Activated naive CD4-positive, alpha-beta T cell treated with anti-CD3 and anti-CD28 coated beads, Interleukin-2, amount 10 ng/mL, durations not matched to agents 7 days and 5 days (primary cell): Measurements from ENCODE around the gene HTT.

Experiments used
- CTCF ChIA-PET: fragments of 350-600 bp; sonication (Branson Sonifier 250); formaldehyde crosslinking; loops from one replicate; lab custom pipeline; 2021; ENCODE audit warnings: antibody characterized with exemption; lab: Charles Lee
- DNase-seq: peaks from one replicate; pipeline ENCODE4 v3.0.0-alpha.2; 2020
- H3K27ac Mint-ChIP-seq: one replicate; pipeline ENCODE4 v1.8.0; 2021; ENCODE audit warnings: mild to moderate bottlenecking, moderate library complexity, mixed read lengths
- H3K27me3 Mint-ChIP-seq: one replicate; pipeline ENCODE4 v1.8.0; 2021; ENCODE audit warnings: mild to moderate bottlenecking, mixed read lengths
- H3K36me3 Mint-ChIP-seq: one replicate; pipeline ENCODE4 v1.8.0; 2021; ENCODE audit warnings: mixed read lengths
- H3K4me1 Mint-ChIP-seq: one replicate; pipeline ENCODE4 v1.8.0; 2021; ENCODE audit warnings: mixed read lengths
- H3K4me3 Mint-ChIP-seq: one replicate; pipeline ENCODE4 v1.8.0; 2021; ENCODE audit warnings: mild to moderate bottlenecking, moderate library complexity, mixed read lengths
- H3K9me3 Mint-ChIP-seq: one replicate; pipeline ENCODE4 v1.8.0; 2021; ENCODE audit warnings: mixed read lengths

HTT gene

DNA sequence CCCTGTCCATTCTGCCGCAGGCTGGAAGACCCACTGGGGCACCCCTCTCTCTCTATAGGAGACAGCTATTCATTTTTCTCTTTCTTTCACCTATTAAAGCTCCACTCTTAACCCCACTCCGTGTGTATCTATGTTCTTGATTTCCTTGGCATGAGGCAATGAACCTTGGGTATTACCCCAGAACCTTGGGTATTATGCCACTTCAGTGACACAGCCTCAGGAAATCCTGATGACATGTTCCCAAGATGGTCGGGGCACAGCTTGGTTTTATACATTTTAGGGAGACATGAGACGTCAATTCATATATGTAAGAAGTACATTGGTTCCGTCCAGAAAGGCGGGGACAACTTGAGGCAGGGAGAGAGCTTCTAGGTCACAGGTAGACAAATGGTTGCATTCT is 13.5 kb upstream of the HTT start:
- CTCF ChIA-PET, result interaction anchor here (0.6 kb wide), 1 partner anchor 22 kb away, joined by 3 read pairs; no protein-coding TSS in a partner anchor
- DNase-seq, result no peak
- Mint-ChIP-seq H3K36me3 (peaks cover 1% of the 10 kb centered on the region), H3K4me1 (no peaks in the 10 kb centered on the region), H3K27me3 (peaks cover 20% of the 10 kb centered on the region), H3K9me3 (peaks cover 9% of the 10 kb centered on the region), H3K27ac (no peak overlapping the region), H3K4me3 (no peak overlapping the region)

DNA sequence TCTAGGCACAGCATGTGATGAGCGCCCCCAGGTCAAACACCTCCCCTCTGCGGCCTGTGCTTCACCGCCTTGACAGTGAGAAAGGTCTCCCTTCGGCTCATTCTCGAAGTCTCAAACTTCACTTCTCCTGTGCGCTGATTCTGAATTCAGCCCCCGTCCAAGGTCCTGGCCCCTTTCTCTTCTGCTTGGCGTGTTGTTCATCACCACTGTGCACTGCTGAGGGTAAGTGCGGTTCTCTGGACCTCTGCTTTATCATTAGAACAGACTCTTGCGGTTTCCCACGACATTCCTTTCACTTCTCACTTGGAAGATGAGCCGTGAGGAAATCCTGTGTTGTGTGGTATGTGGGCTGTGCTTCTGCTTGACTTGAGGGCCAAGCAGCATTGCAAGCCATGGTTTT is 12.0 kb upstream of the HTT start:
- no peaks in the 10 kb centered on the region for H3K36me3 Mint-ChIP-seq
- CTCF ChIA-PET, result interaction anchor here (0.6 kb wide), 1 partner anchor 111 kb away, joined by 3 read pairs; no protein-coding TSS in a partner anchor
- no peak overlapping the region for H3K4me3 Mint-ChIP-seq
- H3K4me1 Mint-ChIP-seq, result no peaks in the 10 kb centered on the region
- H3K27me3 Mint-ChIP-seq, result peaks cover 24% of the 10 kb centered on the region
- no peak for DNase-seq
- no peak overlapping the region for H3K27ac Mint-ChIP-seq
- no peaks in the 10 kb centered on the region for H3K9me3 Mint-ChIP-seq

GRCh38 chr4:3065551-3065950 is 8.9 kb upstream of the HTT start:
- Mint-ChIP-seq H3K36me3 (no peaks in the 10 kb centered on the region), H3K9me3 (no peaks in the 10 kb centered on the region), H3K27ac (no peak overlapping the region), H3K27me3 (peaks cover 33% of the 10 kb centered on the region), H3K4me3 (no peak overlapping the region), H3K4me1 (no peaks in the 10 kb centered on the region)
- CTCF ChIA-PET, result interaction anchor here (0.8 kb wide), 1 partner anchor 87 kb away, joined by 3 read pairs; no protein-coding TSS in a partner anchor
- DNase-seq, result no peak

DNA sequence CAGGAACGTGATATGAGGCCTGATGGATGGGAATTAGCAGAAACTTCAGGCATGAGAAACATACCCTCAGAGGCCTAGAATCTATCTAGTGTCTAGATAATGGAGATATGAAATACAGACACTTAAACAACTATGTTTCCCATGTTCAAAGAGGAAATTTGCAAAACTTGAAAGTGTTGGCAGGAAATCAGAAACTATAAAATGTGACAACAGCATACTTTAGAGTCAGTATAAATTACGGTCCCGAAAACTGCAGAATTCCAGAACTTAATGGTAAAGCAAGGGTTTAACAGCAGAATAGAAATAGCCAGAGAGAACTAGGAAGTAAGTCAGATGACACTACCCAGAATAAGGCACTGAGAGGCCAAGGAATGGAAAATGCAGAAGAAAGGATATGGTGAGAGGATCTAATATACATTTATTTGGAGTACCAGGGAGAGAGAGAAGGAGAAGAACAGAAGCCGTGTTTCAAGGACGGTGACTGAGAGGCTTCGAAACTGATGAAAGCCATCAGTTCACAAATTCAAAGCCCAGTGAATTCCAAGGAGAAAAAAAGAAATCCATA is 7.6 kb upstream of the HTT start:
- Mint-ChIP-seq H3K36me3 (no peaks in the 10 kb centered on the region), H3K27me3 (peaks cover 27% of the 10 kb centered on the region), H3K4me1 (no peaks in the 10 kb centered on the region), H3K27ac (no peak overlapping the region), H3K9me3 (no peaks in the 10 kb centered on the region), H3K4me3 (no peak overlapping the region)
- DNase-seq, result no peak
- CTCF ChIA-PET, result no interaction called here

DNA sequence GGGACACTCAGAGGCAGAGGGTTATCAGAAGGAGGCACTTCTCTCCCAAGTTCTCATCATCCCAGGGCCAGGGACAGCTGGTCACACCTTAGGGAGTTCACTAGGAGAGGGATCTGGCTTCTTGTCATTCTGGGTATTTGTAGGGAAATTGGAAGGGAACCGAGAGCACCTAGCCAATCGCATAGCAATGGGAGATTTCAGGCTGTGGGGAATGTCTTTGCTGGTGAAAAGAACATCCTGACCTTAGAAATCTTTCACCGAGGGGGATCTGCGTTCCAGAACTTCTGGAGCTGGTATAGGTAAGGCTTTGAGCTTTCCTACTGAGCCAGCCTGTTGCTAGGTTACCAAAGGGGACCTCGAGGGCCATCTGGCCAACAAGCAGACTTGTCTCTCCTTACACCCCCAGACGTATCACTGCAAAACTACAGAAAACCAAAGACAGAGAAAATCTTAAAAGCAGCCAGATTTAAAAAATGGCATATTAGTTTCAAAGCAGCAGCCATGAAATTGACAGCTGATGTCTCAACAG is 6.9 kb upstream of the HTT start:
- Mint-ChIP-seq H3K9me3 (no peaks in the 10 kb centered on the region), H3K4me1 (peaks cover 3% of the 10 kb centered on the region), H3K27me3 (peaks cover 23% of the 10 kb centered on the region), H3K27ac (no peak overlapping the region), H3K4me3 (no peak overlapping the region), H3K36me3 (no peaks in the 10 kb centered on the region)
- CTCF ChIA-PET, result interaction anchor here (0.6 kb wide), 1 partner anchor 18 kb away, joined by 3 read pairs; no protein-coding TSS in a partner anchor
- DNase-seq, result no peak

DNA sequence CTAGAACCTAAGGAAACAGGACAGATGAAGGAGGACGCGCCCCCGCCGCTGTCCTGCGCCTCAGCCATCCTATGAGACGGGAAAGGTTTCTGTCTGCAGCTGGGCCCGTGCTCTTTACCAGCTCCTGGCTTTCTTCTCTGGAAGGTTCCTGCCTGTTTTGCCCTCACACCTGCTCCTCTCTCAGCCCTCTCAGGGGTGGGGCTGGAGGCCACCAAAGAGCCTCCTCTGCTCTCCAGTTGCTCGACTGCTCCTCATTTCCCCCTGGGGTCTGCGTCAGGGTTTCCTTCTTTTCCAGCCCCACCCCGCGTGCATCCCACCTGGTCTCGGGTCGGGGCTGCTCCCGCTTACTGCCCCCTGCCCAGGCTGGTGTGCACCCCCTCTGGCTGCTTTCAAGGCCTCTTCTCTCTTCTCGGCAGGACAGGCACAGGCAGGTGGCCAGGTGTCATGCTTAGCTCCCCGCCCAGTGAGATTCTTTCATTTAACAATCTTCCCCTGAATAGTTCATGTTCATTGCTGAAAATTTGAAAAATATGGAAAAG is 4.8 kb upstream of the HTT start:
- Mint-ChIP-seq H3K36me3 (no peaks in the 10 kb centered on the region), H3K27me3 (peaks cover 18% of the 10 kb centered on the region), H3K27ac (no peak overlapping the region), H3K4me1 (peaks cover 3% of the 10 kb centered on the region), H3K4me3 (no peak overlapping the region), H3K9me3 (no peaks in the 10 kb centered on the region)
- DNase-seq, result no peak
- CTCF ChIA-PET, result no interaction called here

DNA sequence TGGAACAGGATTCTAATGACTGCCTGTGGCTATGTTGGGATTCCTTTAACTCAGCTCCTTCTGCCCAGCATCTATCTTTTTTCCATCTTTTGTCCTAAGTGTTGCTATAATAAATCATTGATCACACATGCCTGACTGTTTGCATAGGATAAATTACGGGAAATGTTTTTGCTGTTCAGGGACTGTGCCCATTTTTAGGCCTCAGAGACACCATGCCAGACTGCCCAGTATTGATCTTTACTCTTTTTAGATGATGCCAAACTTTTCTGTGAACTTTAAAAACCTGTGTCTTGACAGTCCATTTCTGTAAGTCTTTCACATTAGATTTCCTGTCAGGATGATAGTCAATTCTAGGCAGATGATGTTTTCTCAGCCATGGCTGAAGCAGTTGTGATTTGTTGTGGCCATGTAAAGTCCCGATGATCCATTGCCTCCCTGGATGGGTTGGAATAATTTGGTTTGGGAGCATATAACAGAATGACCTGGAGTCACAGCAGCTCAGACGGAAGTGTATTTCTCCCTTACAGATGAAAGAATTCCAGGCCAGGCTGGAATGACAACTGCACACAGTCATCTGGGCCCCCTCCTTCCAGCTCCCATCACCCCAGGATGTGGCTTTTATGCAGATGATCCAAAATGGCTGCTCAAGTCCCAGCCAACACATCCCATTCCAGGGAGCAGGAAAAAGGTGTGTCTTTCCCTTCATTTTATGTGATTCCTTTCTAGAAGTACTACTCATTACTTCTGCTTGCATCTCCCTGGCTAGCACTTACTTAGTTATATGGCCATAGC is 3.6 kb upstream of the HTT start:
- H3K4me1 Mint-ChIP-seq, result peaks cover 10% of the 10 kb centered on the region
- DNase-seq, result no peak
- no peaks in the 10 kb centered on the region for H3K9me3 Mint-ChIP-seq
- CTCF ChIA-PET, result no interaction called here
- H3K4me3 Mint-ChIP-seq, result no peak overlapping the region
- no peak overlapping the region for H3K27ac Mint-ChIP-seq
- peaks cover 17% of the 10 kb centered on the region for H3K27me3 Mint-ChIP-seq
- no peaks in the 10 kb centered on the region for H3K36me3 Mint-ChIP-seq

- H3K27me3 Mint-ChIP-seq, result peaks cover 13% of the 10 kb centered on the region
- no peaks in the 10 kb centered on the region for H3K9me3 Mint-ChIP-seq
- no peak for DNase-seq
- H3K4me1 Mint-ChIP-seq, result peaks cover 19% of the 10 kb centered on the region
- CTCF ChIA-PET, result no interaction called here
- H3K4me3 Mint-ChIP-seq, result no peak overlapping the region
- no peaks in the 10 kb centered on the region for H3K36me3 Mint-ChIP-seq
- H3K27ac Mint-ChIP-seq, result no peak overlapping the region
Observed at GRCh38 chr4:3071811-3072210, 2.7 kb upstream of the HTT start.

GRCh38 chr4:3073158-3074077 is 1.1 kb upstream of the HTT start:
- peak; percentile 25 for DNase-seq
- Mint-ChIP-seq H3K36me3 (peaks cover 1% of the 10 kb centered on the region), H3K4me3 (peak overlapping the region; percentile 12), H3K27ac (no peak overlapping the region), H3K9me3 (no peaks in the 10 kb centered on the region), H3K4me1 (peaks cover 28% of the 10 kb centered on the region), H3K27me3 (peaks cover 9% of the 10 kb centered on the region)
- CTCF ChIA-PET, result no interaction called here

- peaks cover 33% of the 10 kb centered on the region for H3K4me1 Mint-ChIP-seq
- peak overlapping the region; percentile 94 for H3K27ac Mint-ChIP-seq
- peaks cover 4% of the 10 kb centered on the region for H3K27me3 Mint-ChIP-seq
- no peaks in the 10 kb centered on the region for H3K9me3 Mint-ChIP-seq
- H3K4me3 Mint-ChIP-seq, result peak overlapping the region; percentile 84
- CTCF ChIA-PET, result no interaction called here
- peak; percentile 73 for DNase-seq
- H3K36me3 Mint-ChIP-seq, result peaks cover 1% of the 10 kb centered on the region
Observed at GRCh38 chr4:3074846-3075651, 568 bp downstream of the HTT start.

- DNase-seq, result no peak
- peak overlapping the region; percentile 84 for H3K4me3 Mint-ChIP-seq
- peaks cover 3% of the 10 kb centered on the region for H3K27me3 Mint-ChIP-seq
- H3K9me3 Mint-ChIP-seq, result no peaks in the 10 kb centered on the region
- CTCF ChIA-PET, result no interaction called here
- H3K4me1 Mint-ChIP-seq, result peaks cover 35% of the 10 kb centered on the region
- peaks cover 4% of the 10 kb centered on the region for H3K36me3 Mint-ChIP-seq
- H3K27ac Mint-ChIP-seq, result peak overlapping the region; percentile 94
Observed at GRCh38 chr4:3075652-3075981, 1.1 kb downstream of the HTT start.

- DNase-seq, result no peak
- Mint-ChIP-seq H3K4me3 (no peak overlapping the region), H3K4me1 (peaks cover 47% of the 10 kb centered on the region), H3K27me3 (peaks cover 3% of the 10 kb centered on the region), H3K27ac (peak overlapping the region; percentile 39), H3K9me3 (no peaks in the 10 kb centered on the region), H3K36me3 (peaks cover 14% of the 10 kb centered on the region)
- CTCF ChIA-PET, result no interaction called here
Observed at GRCh38 chr4:3077796-3078195, 3.3 kb downstream of the HTT start.

DNA sequence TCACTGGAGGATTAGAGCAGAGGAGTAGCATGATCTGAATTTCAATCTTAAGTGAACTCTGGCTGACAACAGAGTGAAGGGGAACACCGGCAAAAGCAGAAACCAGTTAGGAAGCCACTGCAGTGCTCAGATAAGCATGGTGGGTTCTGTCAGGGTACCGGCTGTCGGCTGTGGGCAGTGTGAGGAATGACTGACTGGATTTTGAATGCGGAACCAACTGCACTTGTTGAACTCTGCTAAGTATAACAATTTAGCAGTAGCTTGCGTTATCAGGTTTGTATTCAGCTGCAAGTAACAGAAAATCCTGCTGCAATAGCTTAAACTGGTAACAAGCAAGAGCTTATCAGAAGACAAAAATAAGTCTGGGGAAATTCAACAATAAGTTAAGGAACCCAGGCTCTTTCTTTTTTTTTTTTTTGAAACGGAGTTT is 5.2 kb downstream of the HTT start:
- Mint-ChIP-seq H3K27ac (no peak overlapping the region), H3K36me3 (peaks cover 18% of the 10 kb centered on the region), H3K4me1 (peaks cover 60% of the 10 kb centered on the region), H3K27me3 (no peaks in the 10 kb centered on the region), H3K4me3 (no peak overlapping the region), H3K9me3 (no peaks in the 10 kb centered on the region)
- CTCF ChIA-PET, result no interaction called here
- DNase-seq, result no peak
